Right atrium auricular region (tissue), 2 donors: ENCODE measurements around the gene LOXL4. TPM values are rescaled to one million over a fixed set of nuclear protein-coding genes. Genes with fewer than 3 reads are reported as not detected.

Source experiments
- DNase-seq: peaks from one replicate; pipeline ENCODE4 v3.0.0-alpha.2; 2019; ENCODE audit warnings: low spot score
- H3K27ac ChIP-seq, 2 donors: fragments of 200-600 bp; sonication (generic); 1 replicate in 1 of 2; 2 replicates in 1 of 2; pipeline ENCODE4 v1.5.1; 2016 to 2019
- H3K27me3 ChIP-seq, 2 donors: fragments of 200-600 bp; sonication (generic); one replicate each; pipeline versions ENCODE4 v1.5.1 to v1.6.0; 2017 to 2019
- H3K36me3 ChIP-seq: fragments of 200-600 bp; sonication (generic); one replicate; pipeline ENCODE4 v1.5.1; 2016
- H3K4me1 ChIP-seq, 2 donors: fragments of 200-600 bp; sonication (generic); one replicate each; pipeline versions ENCODE4 v1.5.1 to v1.6.0; 2017 to 2019
- H3K4me3 ChIP-seq, 2 donors: fragments of 200-600 bp; sonication (generic); 1 replicate in 1 of 2; 2 replicates in 1 of 2; pipeline ENCODE4 v1.5.1; 2017 to 2019; ENCODE audit warnings: mild to moderate bottlenecking in 1 of 2, moderate library complexity in 1 of 2
- H3K9me3 ChIP-seq, 2 donors: fragments of 200-600 bp; sonication (generic); one replicate each; pipeline ENCODE4 v1.5.1; 2019
- CTCF ChIP-seq, 2 donors: fragments of 200-600 bp; sonication (generic); IDR thresholded peaks; one replicate each; pipeline ENCODE4 v1.5.1; 2019; ENCODE audit warnings: antibody characterized with exemption in 2 of 2
- total RNA-seq, 2 donors: library from RNA; depleted of rRNA; stranded (reverse); fragments of >200 nt; gene quantifications; one replicate each; pipeline ENCODE4 v1.1.0, GENCODE V29; 2016

The LOXL4 gene
- total RNA-seq, 2 donors from 2014 or later, result 1.5 to 1.6 TPM

DNA sequence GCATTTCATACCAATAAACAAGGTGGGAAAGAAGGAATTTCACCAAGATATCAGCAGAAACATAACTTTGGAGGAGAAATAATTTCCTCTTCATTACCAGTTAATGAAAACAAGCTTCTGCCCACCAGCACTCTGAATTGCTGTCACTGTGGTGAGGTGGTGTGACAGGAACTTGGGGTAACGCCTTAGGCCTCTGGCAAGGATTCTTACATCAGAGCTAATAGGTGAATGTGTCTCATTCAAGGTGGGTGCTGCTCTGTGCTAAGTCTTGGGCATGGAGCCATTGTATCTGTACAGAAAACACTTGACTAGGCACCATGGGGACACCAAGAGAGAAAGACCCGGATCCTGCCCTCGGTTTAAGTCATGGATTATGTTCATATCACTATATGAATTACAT, 8.3 kb upstream of the LOXL4 start:
- no peak for TF ChIP-seq CTCF (IDR thresholded peaks at IDR 0.05)
- no peaks in the 10 kb centered on the region for H3K36me3 ChIP-seq
- H3K27me3 ChIP-seq, result no peaks in the 10 kb centered on the region
- no peak for DNase-seq
- no peak overlapping the region for H3K4me3 ChIP-seq
- H3K27ac ChIP-seq, result no peak overlapping the region
- no peaks in the 10 kb centered on the region for H3K4me1 ChIP-seq
- H3K9me3 ChIP-seq, result peaks cover 0 to 2% of the 10 kb centered on the region in 2 donors

DNA sequence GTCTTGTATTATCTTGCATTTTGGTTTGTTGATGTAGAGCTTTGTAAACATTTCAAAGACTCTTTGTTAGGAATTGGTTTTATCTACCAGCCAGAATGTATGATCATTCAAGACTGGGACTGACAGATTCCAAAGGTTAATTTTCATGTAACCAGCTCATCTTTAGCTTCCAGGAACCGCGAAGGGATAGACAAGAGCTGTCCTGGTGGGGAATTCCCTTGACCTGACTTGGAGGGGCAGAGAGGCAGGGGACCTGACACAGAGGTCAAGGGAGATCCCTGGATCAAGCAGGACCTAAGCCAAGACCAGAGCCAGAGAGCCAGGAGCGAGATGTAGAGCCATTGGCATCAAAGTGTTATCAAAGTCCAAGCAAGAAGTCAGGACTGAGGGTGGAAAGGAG, 6.6 kb upstream of the LOXL4 start:
- DNase-seq, result no peak
- TF ChIP-seq CTCF (IDR thresholded peaks at IDR 0.05), result no peak
- Histone ChIP-seq H3K4me1 (peaks cover 0 to 13% of the 10 kb centered on the region in 2 donors), H3K4me3 (no peak overlapping the region), H3K27me3 (no peaks in the 10 kb centered on the region), H3K27ac (no peak overlapping the region), H3K9me3 (no peaks in the 10 kb centered on the region), H3K36me3 (no peaks in the 10 kb centered on the region)

- H3K27ac ChIP-seq, result no peak overlapping the region
- no peak overlapping the region for H3K4me3 ChIP-seq
- TF ChIP-seq CTCF (IDR thresholded peaks at IDR 0.05), result no peak
- no peak for DNase-seq
- no peaks in the 10 kb centered on the region for H3K27me3 ChIP-seq
- H3K36me3 ChIP-seq, result no peaks in the 10 kb centered on the region
- no peaks in the 10 kb centered on the region for H3K9me3 ChIP-seq
- peaks cover 0 to 26% of the 10 kb centered on the region in 2 donors for H3K4me1 ChIP-seq
These were observed 5.3 kb upstream of the LOXL4 start for GRCh38 chr10:98273057-98273850.

GRCh38 chr10:98272656-98273055, 4.7 kb upstream of the LOXL4 start:
- H3K4me1 ChIP-seq, result peaks cover 0 to 28% of the 10 kb centered on the region in 2 donors
- no peaks in the 10 kb centered on the region for H3K9me3 ChIP-seq
- H3K36me3 ChIP-seq, result no peaks in the 10 kb centered on the region
- no peak for TF ChIP-seq CTCF (IDR thresholded peaks at IDR 0.05)
- no peak for DNase-seq
- no peak overlapping the region for H3K4me3 ChIP-seq
- no peaks in the 10 kb centered on the region for H3K27me3 ChIP-seq
- no peak overlapping the region for H3K27ac ChIP-seq

DNA sequence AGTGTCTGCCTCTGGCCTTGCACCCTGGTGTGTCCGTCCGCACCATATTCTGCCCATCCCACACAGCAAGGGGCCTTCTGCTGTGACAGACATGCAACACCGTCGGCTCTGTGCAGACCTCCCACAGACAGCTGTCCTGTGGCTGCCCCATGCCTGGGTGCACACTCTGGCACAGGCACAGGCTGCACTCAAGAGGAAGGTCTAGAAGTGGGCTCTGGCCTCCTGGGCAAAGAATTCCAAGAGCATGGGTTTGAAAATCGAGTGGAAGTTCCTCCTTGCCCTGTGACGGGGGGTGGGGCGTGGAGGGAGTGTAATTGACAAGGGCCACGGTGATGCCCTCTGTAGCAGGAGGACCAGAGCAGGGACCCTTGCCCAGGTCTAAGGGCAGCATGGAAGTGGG, 4.3 kb upstream of the LOXL4 start:
- Histone ChIP-seq H3K36me3 (no peaks in the 10 kb centered on the region), H3K4me1 (peaks cover 0 to 33% of the 10 kb centered on the region in 2 donors), H3K4me3 (no peak overlapping the region), H3K27me3 (no peaks in the 10 kb centered on the region), H3K27ac (no peak overlapping the region), H3K9me3 (no peaks in the 10 kb centered on the region)
- no peak for TF ChIP-seq CTCF (IDR thresholded peaks at IDR 0.05)
- DNase-seq, result no peak

DNA sequence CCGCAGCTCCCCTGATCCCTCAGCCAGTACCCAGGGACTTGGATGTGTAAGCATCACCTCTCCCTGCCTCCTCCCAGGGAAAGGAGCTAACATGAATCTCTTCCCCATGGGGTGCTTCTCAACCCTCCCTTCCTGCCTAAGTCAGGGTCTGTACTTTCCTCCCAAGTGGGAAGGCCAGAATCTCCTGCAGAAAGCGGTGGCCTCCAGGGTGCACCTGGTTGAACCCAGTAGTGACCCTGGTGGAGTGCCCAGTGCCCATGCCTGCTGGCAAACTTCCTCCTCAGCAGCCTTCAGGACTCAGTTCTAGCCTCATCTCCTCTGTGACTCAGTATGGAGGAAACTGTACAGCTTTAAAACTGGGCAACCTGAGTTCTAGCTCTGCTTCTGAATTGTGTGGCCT, 2.8 kb upstream of the LOXL4 start:
- Histone ChIP-seq H3K27me3 (no peaks in the 10 kb centered on the region), H3K9me3 (no peaks in the 10 kb centered on the region), H3K27ac (no peak overlapping the region), H3K4me3 (no peak overlapping the region), H3K36me3 (no peaks in the 10 kb centered on the region), H3K4me1 (peaks cover 0 to 44% of the 10 kb centered on the region in 2 donors)
- TF ChIP-seq CTCF (IDR thresholded peaks at IDR 0.05), result no peak
- DNase-seq, result no peak
